B cell (primary cell): ENCODE measurements around the gene C11orf21. TPM values are rescaled to one million over a fixed set of nuclear protein-coding genes. Genes with fewer than 3 reads are reported as not detected.
A peak's percentile ranks its signal among the peaks of the same experiment; 100 is the strongest.

Source experiments
- ATAC-seq: fragments of 200-7000 bp; cut with Tn5 transposase; one replicate; pipeline ENCODE4 v1.10.0; 2021; ENCODE audit warnings: low read depth, mild to moderate bottlenecking, moderate number of reproducible peaks, moderate library complexity
- CTCF ChIA-PET: fragments of 350-600 bp; sonication (Branson Sonifier 250); formaldehyde crosslinking; loops from one replicate; lab custom pipeline; 2021; ENCODE audit warnings: antibody characterized with exemption, inconsistent platforms; lab: Charles Lee
- POLR2A ChIA-PET: fragments of 350-600 bp; sonication (Branson Sonifier 250); formaldehyde crosslinking; loops from one replicate; lab custom pipeline; 2021; ENCODE audit warnings: antibody characterized with exemption; lab: Charles Lee
- DNase-seq: peaks from one replicate; pipeline ENCODE4 v3.0.0; 2013
- H2AFZ ChIP-seq: 2 replicates; pipeline ENCODE4 v1.6.1; 2012; ENCODE audit warnings: mild to moderate bottlenecking, low read depth, low read length; ENCODE audit not compliant: insufficient read depth, poor library complexity, severe bottlenecking
- H3K27ac ChIP-seq, 2 donors: 1 replicate in 1 of 2; 2 replicates in 1 of 2; pipeline ENCODE4 v1.5.1; 2012 to 2013; ENCODE audit warnings: low read length in 2 of 2, mild to moderate bottlenecking in 2 of 2, moderate library complexity in 1 of 2
- H3K27me3 ChIP-seq, 4 experiments: fragments of 200-600 bp in 1 of 4; sonication (generic) in 1 of 4; replicated peaks in 1 of 4; 1 replicate in 2 of 4; 2 replicates in 2 of 4; pipeline versions ENCODE4 v1.6.1 to v1.7.0; 2013 to 2016; ENCODE audit warnings: low read length in 3 of 4, mild to moderate bottlenecking in 2 of 4, mixed read lengths in 1 of 4, moderate library complexity in 1 of 4; ENCODE audit not compliant: insufficient read depth in 4 of 4, control insufficient read depth in 3 of 4; ENCODE audit errors: control extremely low read depth in 1 of 4
- H3K36me3 ChIP-seq, 2 experiments: replicated peaks in 1 of 2; 1 replicate in 1 of 2; 2 replicates in 1 of 2; pipeline versions ENCODE4 v1.6.1 to v1.7.1; 2013; ENCODE audit warnings: low read length in 1 of 2; ENCODE audit not compliant: insufficient read depth in 2 of 2, control insufficient read depth in 1 of 2; ENCODE audit errors: control extremely low read depth in 1 of 2, extremely low read depth in 1 of 2
- H3K4me1 ChIP-seq, 2 donors: fragments of 200-600 bp in 1 of 2; sonication (generic) in 1 of 2; 1 replicate in 1 of 2; 2 replicates in 1 of 2; pipeline versions ENCODE4 v1.5.1 to v1.6.1; 2013 to 2017; ENCODE audit warnings: low read length in 2 of 2; ENCODE audit not compliant: control insufficient read depth in 2 of 2, insufficient read depth in 2 of 2
- H3K4me2 ChIP-seq: replicated peaks from 2 replicates; pipeline ENCODE3; 2012; ENCODE audit warnings: mild to moderate bottlenecking, low read depth, low read length; ENCODE audit not compliant: poor library complexity, severe bottlenecking
- H3K4me3 ChIP-seq, 5 experiments: fragments of 200-600 bp in 1 of 5; sonication (generic) in 1 of 5; 1 replicate in 3 of 5; 2 replicates in 2 of 5; pipeline versions ENCODE4 v1.5.1 to v1.7.0; 2011 to 2016; ENCODE audit warnings: low read length in 4 of 5, mild to moderate bottlenecking in 4 of 5, low read depth in 2 of 5, control low read depth in 1 of 5, moderate library complexity in 1 of 5; ENCODE audit not compliant: insufficient read depth in 1 of 5; ENCODE audit errors: control extremely low read depth in 1 of 5, extremely low read depth in 1 of 5
- H3K79me2 ChIP-seq: fragments of 200-600 bp; sonication (generic); one replicate; pipeline ENCODE4 v1.6.0; 2016; ENCODE audit warnings: low read length; ENCODE audit not compliant: control insufficient read depth, insufficient read depth
- H3K9ac ChIP-seq: fragments of 200-600 bp; sonication (generic); 2 replicates; pipeline ENCODE4 v1.6.1; 2017; ENCODE audit warnings: mild to moderate bottlenecking, low read length, moderate library complexity
- H3K9me3 ChIP-seq, 3 donors: one replicate each; pipeline versions ENCODE4 v1.6.1 to v1.7.1; 2013; ENCODE audit warnings: low read length in 2 of 3; ENCODE audit not compliant: control insufficient read depth in 2 of 3, insufficient read depth in 1 of 3; ENCODE audit errors: control extremely low read depth in 1 of 3
- H4K20me1 ChIP-seq: 2 replicates; pipeline ENCODE4 v1.6.0; 2012; ENCODE audit warnings: mild to moderate bottlenecking, low read length; ENCODE audit not compliant: insufficient read depth, control insufficient read depth, poor library complexity, severe bottlenecking
- H3K27ac Mint-ChIP-seq: one replicate; pipeline ENCODE4 v1.8.0; 2021; ENCODE audit warnings: mixed read lengths
- H3K27me3 Mint-ChIP-seq: one replicate; pipeline ENCODE4 v1.8.0; 2021; ENCODE audit warnings: mixed read lengths
- H3K4me1 Mint-ChIP-seq: one replicate; pipeline ENCODE4 v1.8.0; 2021; ENCODE audit warnings: mixed read lengths
- H3K4me3 Mint-ChIP-seq: one replicate; pipeline ENCODE4 v1.8.0; 2021; ENCODE audit warnings: mixed read lengths
- H3K9me3 Mint-ChIP-seq: one replicate; pipeline ENCODE4 v1.8.0; 2022; ENCODE audit warnings: mixed read lengths; ENCODE audit not compliant: insufficient read depth
- EZH2 ChIP-seq: IDR thresholded peaks from 2 replicates; pipeline ENCODE4 v1.6.1; 2012; ENCODE audit warnings: borderline replicate concordance, low read depth, mild to moderate bottlenecking, moderate library complexity, low read length; ENCODE audit not compliant: insufficient read depth, poor library complexity, severe bottlenecking
- WGBS: methylation state at CpG from one replicate; pipeline ENCODE4 v1.1.5; 2013; ENCODE audit warnings: missing lambda C conversion rate; ENCODE audit not compliant: insufficient coverage; 5-methylcytosine and 5-hydroxymethylcytosine counted together
- intact Hi-C: fragments of 100-400 bp; cut with micrococcal nuclease; formaldehyde crosslinking; loops from one replicate; pipeline ENCODE4 v1.10.0; 2022
- polyA plus RNA-seq: library from polyadenylated mRNA; depleted of rRNA; stranded (reverse); fragments of >200 nt; gene quantifications from 2 replicates; pipeline ENCODE4 v1.2.3, GENCODE V29; 2012
- total RNA-seq, 2 donors: library from RNA; stranded (reverse); fragments of 120-200 nt in 1 of 2; gene quantifications; 1 replicate in 1 of 2; 2 replicates in 1 of 2; pipeline versions ENCODE4 v1.2.3 to v1.2.4, GENCODE V29; 2013 to 2022
- TF ChIP-seq, protein P1 (sequence below): fragments of 200-600 bp; IDR thresholded peaks from one replicate; pipeline ENCODE4 v1.8.0; 2022; ENCODE audit warnings: antibody characterized with exemption, mild to moderate bottlenecking

C11orf21 gene
- total and polyA plus RNA-seq, 2 donors (not counting 1 experiment from before 2014, with no cell fraction given): 22.8 to 38.9 TPM

DNA sequence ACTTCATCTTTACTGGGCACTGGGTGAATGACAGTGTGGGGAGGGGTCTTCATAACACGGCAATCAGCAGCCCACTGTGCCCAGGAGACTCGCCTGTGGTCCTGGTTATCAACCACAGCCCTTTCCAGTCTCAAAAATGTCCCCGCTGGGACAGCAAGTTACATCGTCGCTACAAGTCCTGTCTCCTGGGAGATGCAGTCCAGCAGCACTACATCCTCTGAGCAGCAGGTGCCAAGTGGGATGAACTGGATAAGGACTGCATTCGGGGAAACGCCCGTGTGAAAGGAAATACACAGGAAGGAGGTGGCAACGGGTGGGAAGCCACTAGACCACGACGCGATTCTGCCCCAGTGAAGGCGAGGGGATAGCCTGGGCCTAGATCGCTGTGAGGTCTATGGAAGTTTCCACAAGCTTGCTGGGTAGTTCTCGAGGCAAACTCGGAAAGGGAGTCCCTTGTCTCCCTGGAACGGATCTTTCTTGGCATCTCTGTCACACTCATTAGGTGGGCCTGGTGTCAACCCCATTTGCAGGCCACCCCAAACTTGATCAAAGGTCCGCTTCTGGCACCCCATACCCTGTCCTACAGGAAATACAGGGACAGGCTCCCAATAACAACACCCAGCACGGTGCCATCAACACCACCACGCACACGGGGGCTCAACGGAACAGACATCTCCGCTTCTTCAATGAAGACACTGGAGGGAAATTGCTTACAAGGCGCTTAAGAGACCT, 35.7 kb downstream of the C11orf21 start:
- peaks cover 0 to 11% (median 3%) of the 10 kb centered on the region in 4 experiments for H3K27me3 ChIP-seq
- no peaks in the 10 kb centered on the region for H3K79me2 ChIP-seq
- H3K36me3 ChIP-seq: no peaks in the 10 kb centered on the region
- 33% methylated on average over 24 of the region's 24 CpGs for WGBS
- POLR2A ChIA-PET: no interaction called here
- peak overlapping the region; percentile 76 for H3K4me2 ChIP-seq
- Mint-ChIP-seq H3K27me3 (no peaks in the 10 kb centered on the region), H3K9me3 (no peaks in the 10 kb centered on the region), H3K27ac (peak overlapping the region; percentile 75), H3K4me3 (peak overlapping the region; percentile 71), H3K4me1 (peaks cover 38% of the 10 kb centered on the region)
- peaks cover 33 to 45% of the 10 kb centered on the region in 2 donors for H3K4me1 ChIP-seq
- intact Hi-C loops: loop anchor here (1.0 kb wide), 1 partner anchor 33 kb away; no protein-coding TSS in a partner anchor
- H3K9ac ChIP-seq: peak overlapping the region; percentile 42
- no peak for TF ChIP-seq EZH2
- TF ChIP-seq, protein P1, sequence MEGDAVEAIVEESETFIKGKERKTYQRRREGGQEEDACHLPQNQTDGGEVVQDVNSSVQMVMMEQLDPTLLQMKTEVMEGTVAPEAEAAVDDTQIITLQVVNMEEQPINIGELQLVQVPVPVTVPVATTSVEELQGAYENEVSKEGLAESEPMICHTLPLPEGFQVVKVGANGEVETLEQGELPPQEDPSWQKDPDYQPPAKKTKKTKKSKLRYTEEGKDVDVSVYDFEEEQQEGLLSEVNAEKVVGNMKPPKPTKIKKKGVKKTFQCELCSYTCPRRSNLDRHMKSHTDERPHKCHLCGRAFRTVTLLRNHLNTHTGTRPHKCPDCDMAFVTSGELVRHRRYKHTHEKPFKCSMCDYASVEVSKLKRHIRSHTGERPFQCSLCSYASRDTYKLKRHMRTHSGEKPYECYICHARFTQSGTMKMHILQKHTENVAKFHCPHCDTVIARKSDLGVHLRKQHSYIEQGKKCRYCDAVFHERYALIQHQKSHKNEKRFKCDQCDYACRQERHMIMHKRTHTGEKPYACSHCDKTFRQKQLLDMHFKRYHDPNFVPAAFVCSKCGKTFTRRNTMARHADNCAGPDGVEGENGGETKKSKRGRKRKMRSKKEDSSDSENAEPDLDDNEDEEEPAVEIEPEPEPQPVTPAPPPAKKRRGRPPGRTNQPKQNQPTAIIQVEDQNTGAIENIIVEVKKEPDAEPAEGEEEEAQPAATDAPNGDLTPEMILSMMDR: no peak
- DNase-seq: no peak
- H3K4me3 ChIP-seq: peak overlapping the region in 3 of 5 experiments; percentile 0 to 41 (median 34)
- H3K27ac ChIP-seq: peak overlapping the region; percentile 42 to 48
- no peak for ATAC-seq
- peak overlapping the region; percentile 43 for H2AFZ ChIP-seq
- CTCF ChIA-PET: interaction anchor here (1.0 to 1.3 kb wide), 3 partner anchors 39 to 157 kb away, joined by 3 to 4 read pairs (median 4); no protein-coding TSS in a partner anchor
- peaks cover 0 to 16% (median 0%) of the 10 kb centered on the region in 3 donors for H3K9me3 ChIP-seq
- no peaks in the 10 kb centered on the region for H4K20me1 ChIP-seq

DNA sequence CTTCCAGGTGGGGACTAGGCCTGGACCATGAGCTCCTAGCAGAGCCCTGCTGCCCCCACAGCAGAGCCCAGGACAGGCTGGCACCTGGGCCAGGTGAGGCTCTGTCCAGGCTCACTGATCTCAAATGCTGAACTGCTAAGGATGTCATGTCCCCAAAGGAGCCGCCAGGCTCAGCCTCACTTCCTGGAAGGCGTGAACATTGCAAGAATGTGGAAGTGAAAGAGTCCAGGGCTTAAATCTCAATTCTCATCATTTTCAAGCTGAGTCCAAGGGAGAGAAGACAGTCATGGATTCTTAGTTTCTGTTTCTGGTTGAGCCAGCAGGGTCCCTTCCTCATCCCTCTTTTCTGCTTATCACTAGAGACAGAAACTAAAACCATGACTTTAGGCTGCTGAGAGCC, 36.3 kb downstream of the C11orf21 start:
- Histone ChIP-seq H3K9me3 (peaks cover 0 to 11% (median 0%) of the 10 kb centered on the region in 3 donors), H3K4me2 (peak overlapping the region; percentile 76), H3K27ac (peak overlapping the region; percentile 42 to 48), H4K20me1 (no peaks in the 10 kb centered on the region), H2AFZ (peak overlapping the region; percentile 43), H3K27me3 (peaks cover 0 to 5% (median under 1%) of the 10 kb centered on the region in 4 experiments), H3K9ac (peak overlapping the region; percentile 42), H3K4me3 (peak overlapping the region in 3 of 5 experiments; percentile 0 to 41 (median 34)), H3K79me2 (no peaks in the 10 kb centered on the region), H3K4me1 (peaks cover 26 to 38% of the 10 kb centered on the region in 2 donors), H3K36me3 (no peaks in the 10 kb centered on the region)
- POLR2A ChIA-PET: no interaction called here
- peak; percentile 53 for ATAC-seq
- Mint-ChIP-seq H3K27me3 (no peaks in the 10 kb centered on the region), H3K4me1 (peaks cover 35% of the 10 kb centered on the region), H3K9me3 (no peaks in the 10 kb centered on the region), H3K27ac (peak overlapping the region; percentile 75), H3K4me3 (peak overlapping the region; percentile 71)
- WGBS: 0% methylated on average over 1 of the region's 2 CpGs
- DNase-seq: peak; percentile 79
- intact Hi-C loops: loop anchor here (1.0 kb wide), 1 partner anchor 34 kb away; no protein-coding TSS in a partner anchor
- CTCF ChIA-PET: interaction anchor here (1.0 to 1.3 kb wide), 3 partner anchors 39 to 157 kb away, joined by 3 to 4 read pairs (median 4); no protein-coding TSS in a partner anchor
- TF ChIP-seq, protein P1: no peak
- no peak for TF ChIP-seq EZH2
